Jurkat, Clone E6-1 (cell line): ENCODE data around the gene ARHGEF1.
A peak's percentile ranks its signal among the peaks of the same experiment; 100 is the strongest.
"Not testable (repeated sequence)": the region's sequence is repeated elsewhere in the genome, so short reads cannot be mapped to it uniquely, and the experiment has no call there.

Source experiments
- DNase-seq: peaks from one replicate; pipeline ENCODE4 v3.0.0-alpha.2; 2011; ENCODE audit warnings: low read depth, low spot score
- H3K4me3 ChIP-seq: 2 replicates; pipeline ENCODE4 v1.5.1; 2011; ENCODE audit warnings: mild to moderate bottlenecking, low read length, control low read depth, moderate library complexity

Gene ARHGEF1

DNA sequence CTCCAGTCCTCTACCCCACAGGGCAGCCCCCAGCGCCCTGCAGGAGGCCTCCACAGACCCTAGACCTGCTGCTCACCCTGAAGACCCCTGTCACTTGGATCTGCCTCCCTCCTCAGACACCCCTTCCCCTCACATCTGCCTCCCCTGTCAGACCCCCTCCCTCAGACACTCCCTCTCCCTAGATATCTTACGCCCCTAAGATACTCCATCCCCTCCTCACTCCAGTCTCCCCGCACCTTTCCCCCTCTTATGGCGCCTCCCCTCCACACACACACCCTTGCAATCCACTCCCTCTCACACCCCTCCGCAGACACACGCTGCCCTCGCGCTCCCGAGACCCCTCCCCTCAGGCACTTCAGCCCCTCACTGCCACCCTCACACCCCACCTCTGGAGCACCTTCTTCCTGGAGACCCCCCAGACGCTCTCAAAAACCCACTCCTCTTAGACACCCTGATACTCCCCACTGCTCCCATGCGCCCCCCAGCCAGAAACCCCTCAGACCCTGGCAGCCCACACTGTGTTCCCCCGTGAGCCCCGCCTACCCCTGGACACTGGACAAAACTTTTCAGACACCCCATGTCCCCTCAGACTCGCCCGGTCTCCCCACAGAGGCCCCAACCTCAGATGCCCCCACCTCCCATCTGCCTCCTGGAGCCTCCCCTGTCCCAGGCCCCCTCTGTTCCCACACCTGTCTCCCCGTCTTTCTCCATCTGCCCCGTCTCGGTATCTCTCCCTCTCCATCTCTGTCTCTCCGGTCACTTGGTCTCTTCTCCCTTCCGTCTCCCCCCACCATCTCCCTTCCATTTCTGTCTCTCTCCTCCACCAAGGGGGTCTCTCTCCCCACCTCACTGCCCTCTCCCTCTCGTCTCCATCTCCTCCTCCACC, 30.8 kb downstream of the ARHGEF1 start:
- DNase-seq: no peak
- no peak overlapping the region for H3K4me3 ChIP-seq

DNA sequence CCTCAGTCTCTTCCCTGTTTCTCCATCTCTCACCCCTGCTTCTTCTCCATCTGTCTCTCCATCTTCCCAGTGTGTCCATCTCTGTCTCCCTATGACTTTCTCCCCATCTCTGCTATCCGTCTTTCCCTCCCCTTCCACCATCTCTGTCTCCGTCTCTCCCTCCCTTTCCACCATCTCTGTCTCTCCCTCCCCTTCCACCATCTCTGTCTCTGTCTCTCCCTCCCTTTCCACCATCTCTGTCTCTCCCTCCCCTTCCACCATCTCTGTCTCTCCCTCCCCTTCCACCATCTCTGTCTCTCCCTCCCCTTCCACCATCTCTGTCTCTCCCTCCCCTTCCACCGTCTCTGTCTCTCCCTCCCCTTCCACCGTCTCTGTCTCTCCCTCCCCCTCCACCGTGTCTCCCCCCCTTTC, 31.4 kb downstream of the ARHGEF1 start:
- DNase-seq, H3K4me3 ChIP-seq: not testable (repeated sequence)

DNA sequence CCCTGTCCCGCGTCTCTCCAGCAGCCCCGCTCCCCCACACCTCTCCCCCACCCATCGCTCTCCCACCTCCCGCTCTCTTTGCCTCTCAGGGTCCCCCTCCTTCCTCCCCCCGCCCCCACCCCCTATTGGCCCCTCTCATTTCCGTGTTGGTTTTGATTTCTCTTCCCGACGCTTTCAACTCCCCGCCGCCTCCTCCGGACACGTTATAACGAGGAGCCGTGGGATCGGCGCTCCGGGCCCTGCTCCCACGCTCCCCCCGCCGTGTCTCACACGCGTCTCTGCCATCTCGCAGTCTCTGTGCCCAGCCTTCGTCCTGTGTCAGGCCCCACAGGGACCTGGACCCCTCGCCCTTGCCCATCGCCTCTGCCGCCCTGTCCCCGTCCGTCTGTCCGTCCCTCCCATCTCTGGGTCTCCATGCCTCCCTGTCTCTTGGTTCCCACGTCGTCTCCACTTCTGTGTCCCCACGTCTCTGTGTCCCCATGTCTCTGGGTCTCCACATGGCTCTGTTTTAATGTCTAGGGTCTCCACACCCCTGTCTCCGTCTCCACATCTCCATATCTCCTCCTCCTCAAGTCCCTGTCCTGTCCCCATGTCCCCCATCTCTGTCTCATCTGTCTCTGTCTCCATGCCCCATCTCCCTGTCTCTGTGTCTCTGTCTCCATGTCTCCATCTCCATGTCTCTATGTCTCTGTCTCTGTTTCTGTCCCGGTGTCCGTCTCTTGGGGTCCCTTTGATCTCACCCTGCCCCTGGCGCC, 32.2 kb downstream of the ARHGEF1 start:
- H3K4me3 ChIP-seq: peak overlapping the region; percentile 30

DNA sequence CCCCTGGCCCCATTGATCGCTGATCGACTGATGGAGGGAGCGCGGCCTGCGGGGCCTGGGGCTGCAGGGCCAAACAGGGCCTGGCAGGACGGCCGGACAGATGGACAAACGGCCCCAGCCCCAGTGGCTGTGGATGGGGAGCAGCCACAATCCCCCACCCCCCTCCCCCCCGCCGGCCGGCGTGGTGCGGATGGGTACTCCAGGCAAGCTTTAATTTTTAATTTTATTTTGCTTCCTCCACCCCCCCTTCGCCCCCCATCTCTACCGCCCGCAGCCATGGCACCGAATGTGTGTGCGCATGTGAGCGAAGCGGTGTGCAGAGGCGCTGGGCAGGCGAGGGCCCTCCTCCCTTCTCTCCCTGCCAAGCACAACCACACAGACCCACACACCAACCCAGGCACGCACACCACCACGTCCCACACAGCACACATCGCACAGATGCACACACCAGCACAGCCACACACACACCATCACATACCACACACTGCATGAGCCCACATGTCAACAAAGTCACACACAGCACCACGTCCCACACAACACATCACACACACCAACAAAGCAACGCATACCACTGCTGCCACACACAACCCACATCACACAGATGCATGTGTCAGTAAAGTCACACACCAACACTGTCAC, 32.9 kb downstream of the ARHGEF1 start:
- H3K4me3 ChIP-seq: no peak overlapping the region
- no peak for DNase-seq

More for the DNA sequence above, 32.2 kb downstream of the ARHGEF1 start:
- no peak for DNase-seq

DNA sequence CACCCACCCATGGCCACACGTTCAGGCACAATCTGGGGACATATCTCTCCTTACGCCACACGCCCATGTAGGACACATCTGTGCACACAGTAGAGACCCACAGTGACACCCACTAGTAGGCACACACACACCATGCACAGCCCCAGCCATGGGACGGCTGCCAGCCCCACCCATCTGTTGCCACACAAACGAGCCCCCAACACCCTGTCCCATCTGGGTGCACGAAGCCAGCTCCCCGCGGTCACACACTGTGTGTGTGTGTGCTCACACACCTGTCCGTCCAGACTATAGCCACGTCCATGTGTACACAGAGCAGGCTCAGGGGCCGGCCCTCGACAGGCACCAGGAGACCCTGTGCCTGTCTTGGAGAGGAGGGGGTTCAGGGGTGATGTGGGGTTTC, 34.7 kb downstream of the ARHGEF1 start:
- H3K4me3 ChIP-seq: no peak overlapping the region
- no peak for DNase-seq

DNA sequence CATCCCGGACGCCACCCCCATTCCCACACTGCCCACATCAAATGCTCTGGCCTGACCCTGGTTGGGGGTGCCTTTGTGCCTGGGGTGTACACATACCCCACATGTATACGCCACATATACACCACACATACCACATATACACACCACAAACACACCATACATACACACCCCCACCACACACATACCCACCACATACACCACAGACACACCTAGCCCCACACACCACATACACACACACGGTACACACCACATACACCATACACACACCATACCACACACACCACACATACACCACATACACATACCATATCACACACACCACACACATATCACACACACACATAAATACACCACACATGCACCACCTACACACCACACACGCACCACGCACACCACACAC, 35.1 kb downstream of the ARHGEF1 start:
- DNase-seq: no peak
- H3K4me3 ChIP-seq: no peak overlapping the region

DNA sequence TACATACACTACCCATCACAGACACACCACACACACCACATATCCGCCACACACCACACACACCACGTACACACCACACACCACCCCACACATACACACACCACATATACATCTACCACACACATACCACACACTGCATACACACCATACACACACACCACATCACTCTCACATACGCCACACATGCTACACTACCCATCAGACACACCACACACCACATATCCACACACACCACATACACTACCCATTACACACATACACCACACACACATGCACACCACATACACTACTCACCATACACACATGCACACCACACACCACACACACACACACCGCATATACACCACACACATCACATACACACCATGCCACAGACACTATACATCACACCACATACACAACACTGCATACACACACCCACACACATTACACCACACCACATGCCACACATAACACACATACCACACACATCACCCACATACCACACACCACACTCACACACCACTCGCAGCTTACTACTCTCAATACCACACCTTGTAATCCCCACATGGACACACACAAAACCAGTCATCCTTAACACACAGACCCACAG, 35.8 kb downstream of the ARHGEF1 start:
- no peak for DNase-seq
- no peak overlapping the region for H3K4me3 ChIP-seq

DNA sequence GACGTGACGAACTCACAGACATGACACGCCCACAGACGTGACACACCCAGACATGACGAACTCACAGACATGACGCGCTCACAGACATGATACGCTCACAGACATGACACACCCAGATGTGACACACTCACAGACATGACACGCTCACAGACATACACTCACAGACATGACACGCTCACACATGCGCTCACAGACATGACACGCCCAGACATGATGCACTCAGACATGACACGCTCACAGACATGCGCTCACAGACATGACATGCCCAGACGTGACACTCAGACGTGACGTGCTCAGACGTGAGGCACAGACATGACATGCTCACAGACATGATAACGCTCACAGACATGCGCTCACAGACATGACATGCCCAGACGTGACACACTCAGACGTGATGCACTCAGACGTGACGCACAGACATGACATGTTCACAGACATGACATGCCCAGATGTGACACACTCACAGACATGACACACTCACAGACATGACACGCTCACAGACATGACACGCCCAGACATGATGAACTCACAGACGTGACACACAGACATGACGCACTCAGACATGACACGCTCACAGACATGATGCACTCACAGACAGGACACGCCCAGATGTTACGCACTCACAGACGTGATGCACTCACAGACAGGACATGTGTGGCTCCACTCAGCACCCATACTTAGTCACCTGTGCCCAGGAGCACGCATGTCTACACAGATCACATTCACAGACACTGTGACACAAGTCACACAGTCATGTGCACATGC, 37.1 kb downstream of the ARHGEF1 start:
- H3K4me3 ChIP-seq: no peak overlapping the region

DNA sequence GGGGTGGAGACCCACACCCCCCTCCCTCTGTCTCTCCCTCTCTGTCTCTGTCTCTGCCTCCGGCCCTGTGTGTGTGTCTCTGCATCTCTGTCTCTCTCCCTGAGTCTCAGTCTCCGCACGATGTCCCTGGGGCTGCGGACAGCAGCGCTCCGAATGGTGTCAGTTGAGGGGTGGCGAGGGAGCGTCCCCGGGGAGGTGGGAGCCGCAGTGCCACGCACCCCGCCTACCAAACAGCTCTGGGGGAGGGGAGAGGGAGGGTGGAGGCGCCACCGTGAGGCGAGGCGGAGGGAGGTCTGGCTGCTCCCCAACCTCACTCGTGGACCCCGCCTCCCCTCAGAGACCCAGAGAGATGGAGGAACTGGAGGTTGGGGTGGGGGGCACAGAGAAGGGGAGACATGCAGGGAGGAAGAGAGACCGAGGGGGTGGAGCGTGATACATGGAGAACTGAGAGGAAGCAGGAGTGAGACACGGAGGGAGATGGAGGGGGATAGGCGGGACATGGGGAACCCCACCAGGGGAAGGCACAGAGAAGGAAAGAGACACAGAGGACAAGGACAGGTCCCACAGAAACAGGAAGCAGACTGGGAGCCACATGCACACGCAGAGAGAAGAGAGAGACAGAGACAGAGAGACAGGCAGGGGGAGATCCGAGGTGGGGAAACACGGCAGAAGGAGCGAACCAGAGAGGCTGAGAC, 38.0 kb downstream of the ARHGEF1 start:
- DNase-seq: no peak
- H3K4me3 ChIP-seq: no peak overlapping the region

More for the DNA sequence above, 37.1 kb downstream of the ARHGEF1 start:
- no peak for DNase-seq

DNA sequence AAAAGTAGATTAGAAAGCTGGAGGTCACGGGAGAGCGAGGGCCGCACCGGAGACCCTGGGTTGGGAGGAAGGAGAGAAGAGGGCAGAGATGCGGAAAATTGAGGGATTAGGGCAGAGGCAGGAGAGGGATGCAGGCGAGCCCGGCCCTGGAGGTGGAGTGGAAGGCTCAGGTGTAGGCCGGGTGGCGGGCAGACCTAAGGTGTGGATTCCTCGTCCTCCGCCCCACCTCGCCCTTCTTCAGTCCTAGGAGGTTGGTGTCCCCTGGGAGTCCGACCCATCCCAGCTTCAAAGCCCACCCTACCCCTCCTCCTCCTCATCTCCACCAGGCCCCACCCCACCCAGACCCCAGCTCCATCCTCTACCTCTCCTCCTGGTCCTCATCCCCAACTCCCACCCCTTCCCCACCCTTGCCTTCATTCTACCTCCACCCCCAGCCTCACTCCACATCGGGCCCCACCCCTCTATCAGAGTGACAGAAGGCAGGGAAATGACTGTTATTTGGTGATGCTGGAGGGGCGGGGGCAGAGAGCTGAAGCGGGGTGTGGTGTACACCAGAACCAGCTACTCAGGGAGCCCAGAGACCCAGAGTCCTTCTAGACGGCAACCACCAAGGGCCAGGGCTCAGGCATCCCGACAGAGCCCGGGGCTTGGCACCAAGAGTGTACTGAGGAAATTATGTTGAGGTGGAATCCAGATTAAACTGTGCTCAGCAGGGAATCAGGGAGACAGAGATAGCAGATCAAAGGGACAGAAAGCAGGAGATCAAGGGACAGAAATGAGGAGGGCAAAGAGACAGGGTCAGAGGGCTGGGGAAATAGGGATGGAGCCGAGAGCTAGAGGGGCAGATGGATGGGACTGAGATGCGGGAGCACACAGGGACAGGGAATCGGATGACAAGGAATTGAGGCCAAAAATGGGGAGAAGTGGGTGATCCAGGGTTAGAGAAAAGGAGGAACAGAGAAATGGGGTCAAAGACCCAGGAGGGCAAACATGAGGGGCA, 38.9 kb downstream of the ARHGEF1 start:
- no peak overlapping the region for H3K4me3 ChIP-seq
- DNase-seq: no peak

DNA sequence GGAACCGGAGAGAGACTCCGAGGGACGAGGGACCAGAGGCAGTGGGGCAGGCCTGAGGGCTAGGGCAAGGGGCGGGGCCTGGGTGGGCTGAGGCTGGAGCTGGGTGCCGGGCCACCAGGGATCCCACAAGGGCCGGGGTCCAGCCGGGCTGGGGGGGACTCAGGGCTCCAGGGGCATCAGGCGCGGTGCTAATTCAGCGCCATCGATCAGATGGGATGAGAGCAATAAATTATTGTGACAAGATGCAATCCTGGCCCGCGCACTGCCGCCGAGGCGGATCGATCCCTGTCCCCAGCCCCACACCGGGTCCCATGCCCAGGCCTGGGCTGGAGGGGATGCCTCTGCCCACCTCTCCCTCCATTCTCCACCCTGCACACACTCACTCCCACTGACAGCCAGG, 39.6 kb downstream of the ARHGEF1 start:
- H3K4me3 ChIP-seq: no peak overlapping the region
- no peak for DNase-seq

DNA sequence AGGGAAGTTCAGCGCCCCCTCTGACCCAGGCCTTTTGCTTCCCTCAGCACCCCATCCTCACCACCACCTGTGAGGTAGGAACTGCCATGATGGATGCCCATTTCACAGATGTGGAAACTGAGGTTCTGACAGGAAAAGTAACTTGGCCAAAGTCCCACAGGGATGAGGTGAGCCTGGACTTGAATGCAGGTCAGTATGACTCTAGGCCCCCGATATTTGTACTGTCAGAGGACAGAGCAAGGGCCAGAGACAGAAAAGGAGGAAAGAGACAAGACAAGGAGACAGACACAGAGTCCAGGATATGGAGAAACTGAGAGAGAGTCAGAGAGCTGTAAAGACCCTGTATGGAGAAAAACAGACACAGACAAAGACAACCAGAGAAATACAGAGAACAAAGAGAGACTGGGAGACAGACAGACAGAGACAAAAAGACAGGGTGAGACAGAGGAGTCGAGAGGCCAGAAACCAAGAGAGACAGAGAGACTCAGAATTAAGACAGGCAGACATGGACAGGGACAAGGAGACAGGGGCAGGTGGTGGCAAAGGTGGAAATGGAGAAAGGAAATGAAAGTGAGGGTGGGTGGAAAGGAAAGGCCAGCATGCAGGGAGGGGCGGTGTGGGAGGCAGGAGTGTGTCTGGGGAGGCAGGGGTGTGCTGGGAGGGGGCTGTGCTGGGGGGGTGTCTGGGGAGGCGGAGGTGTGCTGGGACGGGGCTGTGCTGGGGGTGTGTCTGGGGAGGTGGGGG, 40.2 kb downstream of the ARHGEF1 start:
- H3K4me3 ChIP-seq: no peak overlapping the region
- no peak for DNase-seq

DNA sequence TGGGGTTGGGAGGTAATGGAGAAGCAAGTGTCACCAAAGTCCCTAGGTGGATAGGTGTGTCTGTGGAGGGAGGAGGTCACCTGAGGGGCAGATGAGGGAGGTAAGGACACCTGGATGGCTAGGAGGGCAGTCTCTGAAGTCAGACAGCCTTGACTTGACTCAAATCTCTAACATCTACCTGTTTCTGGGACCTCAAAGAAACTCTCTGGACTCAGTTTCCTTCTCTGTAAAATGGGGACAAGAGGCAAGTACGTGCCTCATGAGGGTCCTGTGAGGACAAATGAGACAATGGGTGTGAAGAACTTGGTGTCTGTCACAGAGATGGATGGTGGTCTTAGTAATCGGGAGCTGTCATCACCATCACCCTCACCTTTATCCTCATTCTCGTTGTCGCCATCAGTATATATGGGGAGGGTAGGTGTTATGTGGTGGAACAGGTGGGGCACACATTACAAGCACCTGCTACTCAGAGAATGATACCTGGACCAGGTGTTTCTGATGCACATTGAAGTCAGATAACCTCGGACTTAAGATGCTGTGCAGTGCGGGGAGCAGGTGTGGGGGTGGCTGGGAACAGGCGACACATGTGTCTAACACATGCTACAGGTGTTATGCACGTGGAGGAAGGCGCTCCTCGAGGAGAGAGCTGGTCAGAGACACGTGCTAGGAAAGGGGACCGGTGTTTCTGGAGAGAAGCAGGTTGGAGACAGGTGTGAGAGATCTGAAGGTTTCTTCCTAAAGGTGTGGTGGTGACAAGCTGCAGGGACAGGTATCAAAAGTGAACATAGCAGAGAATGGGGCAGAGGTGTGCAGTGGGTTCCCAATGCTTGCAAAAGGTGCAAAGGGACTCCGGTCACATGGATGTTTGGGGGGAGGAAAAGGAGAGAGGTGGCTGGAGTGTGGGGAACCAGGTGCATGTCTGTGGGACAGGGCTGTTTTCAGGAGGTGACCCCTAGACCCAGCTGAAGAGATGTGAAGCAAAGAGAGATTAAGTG, 41.5 kb downstream of the ARHGEF1 start:
- no peak overlapping the region for H3K4me3 ChIP-seq
- no peak for DNase-seq

DNA sequence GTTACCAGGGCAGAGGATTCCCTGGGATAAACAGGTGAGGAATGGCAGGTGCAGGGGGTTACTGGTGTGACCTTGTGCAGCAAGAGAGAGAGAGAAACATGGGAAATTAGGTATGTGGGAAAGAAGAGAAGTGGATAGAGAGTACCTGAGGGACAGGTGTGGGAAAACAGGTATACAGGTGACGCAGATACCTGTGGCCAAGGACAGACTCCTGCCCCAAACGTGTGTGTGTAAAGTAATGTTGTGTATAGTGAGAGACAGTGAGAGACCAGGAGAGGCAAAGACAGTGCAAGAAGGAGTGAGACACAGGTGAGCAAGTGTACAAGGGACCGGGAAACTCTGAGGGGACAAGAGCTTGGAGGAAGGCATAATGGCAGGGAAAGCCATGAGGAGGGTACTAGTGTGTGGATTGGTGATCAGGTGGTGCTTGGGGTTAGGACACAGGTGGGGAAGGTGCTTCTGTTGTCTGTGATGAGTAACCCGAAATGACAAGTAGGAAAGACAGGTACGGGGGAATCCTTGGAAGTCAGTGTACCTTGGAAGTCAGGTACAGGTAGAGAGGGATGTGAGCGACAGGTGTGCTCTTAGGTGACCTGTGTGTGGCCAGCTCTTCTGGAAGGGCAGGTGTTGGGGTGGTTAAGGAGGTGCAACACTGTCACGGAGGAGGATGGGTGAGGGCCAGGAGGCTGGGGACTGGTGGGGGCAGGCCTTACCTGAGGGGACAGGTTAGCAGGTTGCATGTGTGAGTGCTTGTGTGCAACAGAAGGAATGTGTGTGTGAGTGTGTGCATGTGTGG, 42.4 kb downstream of the ARHGEF1 start:
- H3K4me3 ChIP-seq: no peak overlapping the region
- DNase-seq: no peak
